ENCODE data around the gene PAK6. TPM values are rescaled to one million over a fixed set of nuclear protein-coding genes. Genes with fewer than 3 reads are reported as not detected.
A peak's percentile ranks its signal among the peaks of the same experiment; 100 is the strongest.

Gene PAK6
- total and polyA plus RNA-seq, 2 donors, result 0.38 to 1.3 TPM

DNA sequence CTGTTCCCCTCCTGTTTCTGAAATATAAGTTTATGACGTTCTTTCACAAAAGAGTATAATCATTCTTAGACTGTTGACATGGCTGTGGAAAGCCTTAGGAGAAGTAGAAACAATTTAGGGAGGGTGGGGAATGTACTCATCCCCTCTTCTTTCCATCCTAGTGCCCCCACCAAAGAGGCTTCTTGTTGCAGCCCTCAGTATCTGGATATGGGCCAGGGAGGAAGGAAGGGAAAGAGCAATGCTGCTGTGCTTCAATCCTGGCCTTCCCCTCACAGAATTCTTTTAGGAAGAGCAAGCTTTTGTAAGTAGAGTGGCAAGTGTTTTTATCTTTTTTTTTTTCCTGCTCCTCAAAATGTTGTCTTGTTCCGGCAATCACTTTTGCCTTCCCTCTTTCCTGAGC lies 86.3 kb downstream of the PAK6 start:
- Histone ChIP-seq H3K4me1 (ENCODE audit: control insufficient read depth in 2 of 2, insufficient read depth in 2 of 2, low read length in 2 of 2) (peaks cover 18 to 64% of the 10 kb centered on the region in 2 donors), H3K9me3 (ENCODE audit: control insufficient read depth in 2 of 2, insufficient read depth in 1 of 2, low read length in 1 of 2) (peaks cover 0 to 9% of the 10 kb centered on the region in 2 donors), H3K36me3 (ENCODE audit: control insufficient read depth in 2 of 2, insufficient read depth in 2 of 2, low read length in 1 of 2) (peaks cover 0 to 3% of the 10 kb centered on the region in 2 donors), H3K27ac (ENCODE audit: low read depth in 1 of 2, low read length in 1 of 2) (no peak overlapping the region), H3K27me3 (ENCODE audit: control insufficient read depth in 2 of 2, insufficient read depth in 1 of 2, low read length in 1 of 2) (peaks cover 0 to 23% of the 10 kb centered on the region in 2 donors), H3K4me3 (ENCODE audit: low read length in 2 of 2) (peak overlapping the region in 1 of 2 donors; percentile 1)
- DNase-seq (ENCODE audit: low read depth in 6 of 9, low spot score in 9 of 9), result no peak
- 83% methylated on average over 2 of the region's 2 CpGs for WGBS

DNA sequence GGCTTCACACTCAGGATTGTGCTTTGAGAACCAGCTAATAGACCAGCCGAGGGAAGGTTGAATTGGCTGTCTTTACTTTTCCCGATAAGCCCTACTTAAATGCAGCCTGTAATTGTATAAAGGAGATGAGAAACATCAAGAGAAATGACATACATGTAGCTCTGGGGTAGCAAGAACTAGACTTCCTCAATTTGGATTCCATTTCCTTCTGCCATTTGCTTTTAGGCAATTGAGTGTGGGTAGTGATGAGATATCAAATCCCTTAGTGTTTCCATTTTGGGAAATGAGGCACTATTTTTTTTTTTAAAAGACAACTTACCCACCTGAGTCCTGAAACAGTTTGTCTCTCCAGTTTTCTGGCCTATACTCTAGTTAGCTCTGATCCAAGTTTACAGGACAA lies 86.8 kb downstream of the PAK6 start:
- WGBS, result 94% methylated on average over 2 of the region's 2 CpGs
- Histone ChIP-seq H3K9me3 (ENCODE audit: control insufficient read depth in 2 of 2, insufficient read depth in 1 of 2, low read length in 1 of 2) (peaks cover 0 to 9% of the 10 kb centered on the region in 2 donors), H3K36me3 (ENCODE audit: control insufficient read depth in 2 of 2, insufficient read depth in 2 of 2, low read length in 1 of 2) (peaks cover 0 to 3% of the 10 kb centered on the region in 2 donors), H3K27ac (ENCODE audit: low read depth in 1 of 2, low read length in 1 of 2) (no peak overlapping the region), H3K27me3 (ENCODE audit: control insufficient read depth in 2 of 2, insufficient read depth in 1 of 2, low read length in 1 of 2) (peaks cover 0 to 23% of the 10 kb centered on the region in 2 donors), H3K4me3 (ENCODE audit: low read length in 2 of 2) (no peak overlapping the region), H3K4me1 (ENCODE audit: control insufficient read depth in 2 of 2, insufficient read depth in 2 of 2, low read length in 2 of 2) (peaks cover 18 to 69% of the 10 kb centered on the region in 2 donors)
- no peak for DNase-seq (ENCODE audit: low read depth in 6 of 9, low spot score in 9 of 9)

Other genes with a start within 250 kb of the PAK6 start
- 374 TPM for gene SRP14, start 199.9 kb upstream of the PAK6 start, total RNA-seq
- 522 TPM for gene SRP14, start 199.9 kb upstream of the PAK6 start, polyA plus RNA-seq
- gene BMF, start 130.2 kb upstream of the PAK6 start, total RNA-seq, result 28.5 TPM
- 70.4 TPM for gene BMF, start 130.2 kb upstream of the PAK6 start, polyA plus RNA-seq
- 48.3 TPM for gene BUB1B, start 78.0 kb upstream of the PAK6 start, total RNA-seq
- 7.3 TPM for gene BUB1B, start 78.0 kb upstream of the PAK6 start, polyA plus RNA-seq
- not detected for gene ANKRD63, start 44.0 kb downstream of the PAK6 start, total RNA-seq
- not detected for gene ANKRD63, start 44.0 kb downstream of the PAK6 start, polyA plus RNA-seq
- gene PLCB2, start 68.9 kb downstream of the PAK6 start, total RNA-seq, result 26.5 TPM
- gene PLCB2, start 68.9 kb downstream of the PAK6 start, polyA plus RNA-seq, result 125 TPM
- gene INAFM2, start 84.6 kb downstream of the PAK6 start, total RNA-seq, result 10.1 TPM
- gene INAFM2, start 84.6 kb downstream of the PAK6 start, polyA plus RNA-seq, result 12.8 TPM
- 0.28 TPM for gene CCDC9B, start 101.9 kb downstream of the PAK6 start, total RNA-seq
- 3.6 TPM for gene CCDC9B, start 101.9 kb downstream of the PAK6 start, polyA plus RNA-seq
- gene PHGR1, start 112.0 kb downstream of the PAK6 start, total RNA-seq, result 0.14 TPM
- 4.5 TPM for gene PHGR1, start 112.0 kb downstream of the PAK6 start, polyA plus RNA-seq
- 0.19 TPM for gene DISP2, start 119.2 kb downstream of the PAK6 start, total RNA-seq
- 0.55 TPM for gene DISP2, start 119.2 kb downstream of the PAK6 start, polyA plus RNA-seq
- 44.4 TPM for gene KNSTRN, start 143.7 kb downstream of the PAK6 start, total RNA-seq
- gene KNSTRN, start 143.7 kb downstream of the PAK6 start, polyA plus RNA-seq, result 12.5 TPM
- 18.8 TPM for gene IVD, start 166.7 kb downstream of the PAK6 start, total RNA-seq
- 28.3 TPM for gene IVD, start 166.7 kb downstream of the PAK6 start, polyA plus RNA-seq
- 9.4 TPM for gene BAHD1, start 201.9 kb downstream of the PAK6 start, total RNA-seq
- 19.1 TPM for gene BAHD1, start 201.9 kb downstream of the PAK6 start, polyA plus RNA-seq
- 5.1 TPM for gene CHST14, start 231.9 kb downstream of the PAK6 start, total RNA-seq
- gene CHST14, start 231.9 kb downstream of the PAK6 start, polyA plus RNA-seq, result 11.9 TPM

All from thymus (tissue), 11 donors.